Prostate gland (tissue), 2 donors: ENCODE data around the gene GALNTL6. TPM values are rescaled to one million over a fixed set of nuclear protein-coding genes. Genes with fewer than 3 reads are reported as not detected.

Experiments used
- DNase-seq: peaks from one replicate; pipeline ENCODE4 v3.0.0-alpha.2; 2019; ENCODE audit warnings: low spot score
- H3K27ac ChIP-seq, 2 donors: fragments of 200-600 bp; sonication (generic); 2 replicates each; pipeline ENCODE4 v1.5.1; 2017 to 2019
- H3K27me3 ChIP-seq: fragments of 200-600 bp; sonication (generic); replicated peaks from 2 replicates; pipeline ENCODE4 v1.5.1; 2019; ENCODE audit not compliant: insufficient read depth
- H3K36me3 ChIP-seq, 2 donors: fragments of 200-600 bp; sonication (generic); 1 replicate in 1 of 2; 2 replicates in 1 of 2; pipeline versions ENCODE4 v1.5.1 to v1.8.1; 2017 to 2019
- H3K4me1 ChIP-seq: fragments of 200-600 bp; sonication (generic); replicated peaks from 2 replicates; pipeline ENCODE4 v1.5.1; 2019
- H3K4me3 ChIP-seq, 2 donors: fragments of 200-600 bp; sonication (generic); 2 replicates each; pipeline ENCODE4 v1.5.1; 2017 to 2019
- H3K9me3 ChIP-seq: fragments of 200-600 bp; sonication (generic); 2 replicates; pipeline ENCODE4 v1.5.1; 2017
- CTCF ChIP-seq, 4 experiments: fragments of 200-600 bp in 2 of 4; fragments of 450-650 bp in 2 of 4; sonication (generic) in 2 of 4; IDR thresholded peaks; 1 replicate in 3 of 4; 2 replicates in 1 of 4; pipeline ENCODE4 v1.5.1; 2016 to 2019; ENCODE audit warnings: antibody characterized with exemption in 4 of 4, mild to moderate bottlenecking in 2 of 4, moderate library complexity in 2 of 4
- POLR2A ChIP-seq: fragments of 450-650 bp; IDR thresholded peaks from one replicate; pipeline ENCODE4 v1.6.1; 2016; ENCODE audit warnings: antibody characterized with exemption, mild to moderate bottlenecking
- POLR2AphosphoS5 ChIP-seq: sonication (generic); formaldehyde crosslinking; IDR thresholded peaks from one replicate; pipeline ENCODE4 v1.6.1; 2017; ENCODE audit warnings: antibody characterized with exemption
- WGBS: methylation state at CpG from one replicate; pipeline ENCODE4 v1.1.5; 2018; 5-methylcytosine and 5-hydroxymethylcytosine counted together
- intact Hi-C: fragments of 100-400 bp; cut with DNase I; formaldehyde crosslinking; loops from one replicate; pipeline ENCODE4 v1.14.2; 2022
- total RNA-seq, 2 donors: library from RNA; depleted of rRNA; stranded (reverse); fragments of >200 nt; gene quantifications; one replicate each; pipeline ENCODE4 v1.1.0, GENCODE V29; 2016

Gene GALNTL6
- total RNA-seq, 2 donors from 2014 or later: 0.23 to 0.85 TPM

DNA sequence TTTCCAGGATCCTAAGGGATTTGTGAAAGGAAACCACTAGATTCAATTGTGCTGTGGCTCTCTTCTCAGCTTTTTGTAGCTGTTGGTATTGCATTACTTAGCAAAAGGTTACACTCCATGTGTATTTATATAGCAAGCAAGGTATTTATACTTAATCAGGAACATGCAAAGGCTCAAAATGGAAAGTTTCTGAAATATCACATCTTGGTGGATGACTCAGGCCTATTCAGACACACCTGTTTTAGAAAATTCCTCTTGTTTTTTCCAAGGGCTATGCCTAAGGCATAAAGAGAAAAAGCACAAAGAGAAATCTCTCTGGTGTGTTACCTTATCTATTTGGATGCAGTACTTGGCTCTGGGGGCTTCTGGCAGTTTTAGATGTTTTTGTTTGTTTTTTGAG, 1211.0 kb downstream of the GALNTL6 start:
- H3K9me3 ChIP-seq: no peaks in the 10 kb centered on the region
- intact Hi-C loops: no loop called here
- H3K4me1 ChIP-seq: peaks cover 4% of the 10 kb centered on the region
- H3K4me3 ChIP-seq: no peak overlapping the region
- TF ChIP-seq POLR2A (no peak), CTCF (IDR thresholded peaks at IDR 0.05) (no peak), POLR2AphosphoS5 (no peak)
- H3K27ac ChIP-seq: no peak overlapping the region
- H3K27me3 ChIP-seq: no peaks in the 10 kb centered on the region
- no peak for DNase-seq
- no peaks in the 10 kb centered on the region for H3K36me3 ChIP-seq

- no peaks in the 10 kb centered on the region for H3K9me3 ChIP-seq
- H3K27ac ChIP-seq: no peak overlapping the region
- H3K4me3 ChIP-seq: no peak overlapping the region
- H3K4me1 ChIP-seq: peaks cover 4% of the 10 kb centered on the region
- H3K36me3 ChIP-seq: no peaks in the 10 kb centered on the region
- DNase-seq: peak; percentile 64
- TF ChIP-seq POLR2AphosphoS5: peak; percentile 25
- no peak for TF ChIP-seq POLR2A
- TF ChIP-seq CTCF (IDR thresholded peaks at IDR 0.05): peak; percentile 65 to 81 (median 78)
- H3K27me3 ChIP-seq: no peaks in the 10 kb centered on the region
- WGBS: 100% methylated on average over 1 of the region's 1 CpG
- intact Hi-C loops: loop anchor here (5.0 kb wide), 1 partner anchor 232 kb away; no protein-coding TSS in a partner anchor
These were observed 1211.9 kb downstream of the GALNTL6 start for GRCh38 chr4:173025131-173025530.

GRCh38 chr4:173037242-173037641, 1224.0 kb downstream of the GALNTL6 start:
- DNase-seq: no peak
- 21% methylated on average over 1 of the region's 1 CpG for WGBS
- Histone ChIP-seq H3K27me3 (no peaks in the 10 kb centered on the region), H3K4me3 (no peak overlapping the region), H3K9me3 (no peaks in the 10 kb centered on the region), H3K27ac (peak overlapping the region; percentile 56 to 69), H3K36me3 (no peaks in the 10 kb centered on the region), H3K4me1 (peaks cover 11% of the 10 kb centered on the region)
- intact Hi-C loops: loop anchor here (5.0 kb wide), 1 partner anchor 130 kb away; the partner anchor contains the start of gene GALNT7
- TF ChIP-seq POLR2A: no peak
- TF ChIP-seq POLR2AphosphoS5: peak; percentile 69

DNA sequence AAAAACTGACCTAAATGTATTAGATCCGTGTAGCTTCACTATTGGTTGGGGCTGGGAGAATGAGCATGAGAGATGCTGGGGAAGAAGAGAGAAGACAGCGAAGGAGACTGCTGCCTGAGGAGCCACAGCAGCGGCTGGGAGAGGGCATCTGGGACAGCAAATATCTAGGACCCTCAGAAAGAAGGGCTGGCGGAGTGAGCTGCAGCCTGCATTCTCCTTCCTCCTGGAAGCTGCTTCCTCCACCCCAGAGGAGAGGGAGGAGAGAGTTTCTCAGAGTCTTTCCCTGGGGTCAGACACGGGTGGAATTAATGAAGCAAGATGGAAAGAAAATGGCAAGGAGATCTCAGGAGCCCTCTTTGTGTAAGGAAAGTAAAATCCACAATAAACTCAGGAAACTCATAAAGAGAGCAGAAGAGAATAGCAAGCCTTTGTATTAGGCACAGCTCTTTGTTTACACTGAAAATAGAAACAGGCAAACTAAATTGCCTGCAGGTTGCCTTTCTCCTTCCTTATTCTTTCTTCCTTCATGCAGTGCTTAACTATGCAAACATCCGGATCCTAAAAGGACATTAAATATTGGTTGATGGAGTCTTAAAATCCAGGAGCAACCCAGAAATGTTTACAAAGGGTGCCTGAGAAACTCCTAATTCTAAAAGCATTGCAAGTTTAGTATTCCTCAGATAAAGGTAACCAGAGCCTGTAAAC, 1225.1 kb downstream of the GALNTL6 start:
- intact Hi-C loops: loop anchor here (5.0 kb wide), 1 partner anchor 129 kb away; the partner anchor contains the start of gene GALNT7
- TF ChIP-seq POLR2AphosphoS5 (peak; percentile 88), POLR2A (no peak)
- Histone ChIP-seq H3K27ac (peak overlapping the region; percentile 56 to 69), H3K4me1 (peaks cover 11% of the 10 kb centered on the region), H3K9me3 (no peaks in the 10 kb centered on the region), H3K4me3 (no peak overlapping the region), H3K27me3 (no peaks in the 10 kb centered on the region), H3K36me3 (no peaks in the 10 kb centered on the region)
- WGBS: 41% methylated on average over 6 of the region's 6 CpGs
- DNase-seq: peak; percentile 53

GRCh38 chr4:173039617-173040577, 1226.7 kb downstream of the GALNTL6 start:
- intact Hi-C loops: loop anchor here (5.0 kb wide), 1 partner anchor 127 kb away; the partner anchor contains the start of gene GALNT7
- no peak for DNase-seq
- no peaks in the 10 kb centered on the region for H3K36me3 ChIP-seq
- TF ChIP-seq CTCF (IDR thresholded peaks at IDR 0.05): no peak
- peak; percentile 40 for TF ChIP-seq POLR2AphosphoS5
- TF ChIP-seq POLR2A: no peak
- H3K9me3 ChIP-seq: no peaks in the 10 kb centered on the region
- H3K4me3 ChIP-seq: peak overlapping the region in 1 of 2 donors; percentile 3
- H3K27me3 ChIP-seq: no peaks in the 10 kb centered on the region
- H3K27ac ChIP-seq: peak overlapping the region; percentile 16 to 23
- H3K4me1 ChIP-seq: peaks cover 11% of the 10 kb centered on the region
- WGBS: 7% methylated on average over 5 of the region's 5 CpGs
